ENCODE measurements around the gene JPH3. TPM values are rescaled to one million over a fixed set of nuclear protein-coding genes. Genes with fewer than 3 reads are reported as not detected.

The JPH3 gene
- total RNA-seq, 1 experiment from 2014 or later, result not detected

DNA sequence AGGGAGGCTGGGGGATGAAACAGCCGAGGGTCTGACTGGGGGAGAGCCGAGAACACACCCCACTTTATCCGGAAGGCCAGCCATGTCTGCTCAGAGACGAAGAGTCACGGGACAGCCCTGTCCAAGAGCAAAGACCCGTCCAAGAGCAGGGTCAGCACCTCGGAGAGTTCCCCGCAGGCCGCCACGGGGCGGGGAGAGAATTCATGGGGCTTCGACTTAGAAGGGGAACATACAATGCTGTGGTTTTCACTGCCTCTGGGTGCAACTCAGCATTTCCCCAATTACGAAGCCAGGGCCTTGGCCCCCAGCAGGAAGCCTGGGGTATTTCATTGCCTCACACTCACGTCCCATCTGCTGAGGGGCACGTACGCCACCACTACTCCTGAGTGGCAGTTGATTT, 59.3 kb downstream of the JPH3 start:
- DNase-seq, result peak in 1 of 2 experiments; percentile 35

DNA sequence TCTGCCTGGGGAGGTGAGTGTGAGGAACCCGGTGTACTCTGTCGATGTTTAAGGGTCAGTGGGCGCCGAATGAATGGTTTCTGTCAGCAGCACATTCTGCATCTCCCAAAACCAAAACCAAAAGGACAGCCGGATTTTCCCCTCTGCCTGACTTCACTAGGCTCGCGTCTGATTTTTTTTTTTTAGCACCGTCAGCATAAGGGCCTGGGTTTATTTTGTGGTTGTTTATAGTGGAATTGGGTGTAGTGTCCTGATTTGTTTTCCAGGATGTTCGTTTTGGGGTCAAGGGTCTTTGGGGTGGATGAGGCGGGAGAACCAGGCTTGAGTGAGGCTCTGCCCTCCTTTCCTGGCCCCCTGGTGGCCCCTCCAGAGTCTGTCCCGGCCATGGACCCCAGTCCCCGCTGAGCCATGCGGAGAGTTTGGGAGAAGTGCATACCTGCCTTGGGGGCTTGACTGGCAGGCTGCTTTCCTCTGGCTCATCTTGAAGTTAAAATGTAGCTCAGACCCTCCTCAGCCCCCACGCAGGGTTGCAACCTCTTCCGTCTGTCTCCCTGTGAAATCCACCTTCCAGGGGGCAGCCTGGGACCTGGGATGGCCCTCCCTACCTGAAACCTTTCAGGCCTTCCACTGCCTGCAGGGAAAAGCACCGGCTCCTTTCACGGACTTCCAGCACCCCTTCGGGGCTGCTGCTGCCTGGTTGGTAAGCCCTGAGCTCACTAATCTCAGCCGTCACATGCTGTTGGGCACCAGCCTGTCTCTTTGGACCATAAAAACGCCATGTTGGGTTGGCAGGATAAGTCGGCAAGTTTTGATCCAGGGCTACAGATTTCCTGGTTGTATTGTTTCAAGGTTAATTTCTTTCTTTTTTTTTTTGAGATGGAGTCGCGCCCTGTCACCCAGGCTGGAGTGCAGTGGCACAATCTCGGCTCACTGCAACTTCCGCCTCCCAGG, 60.2 kb downstream of the JPH3 start:
- Histone ChIP-seq H3K27ac (no peak overlapping the region), H3K9me3 (ENCODE audit: insufficient read depth, low read depth) (no peaks in the 10 kb centered on the region), H3K4me2 (no peak overlapping the region), H2AFZ (no peak overlapping the region), H3K79me2 (ENCODE audit: low read depth) (no peaks in the 10 kb centered on the region), H3K9me2 (ENCODE audit: insufficient read depth) (no peaks in the 10 kb centered on the region), H3K36me3 (ENCODE audit: low read depth) (no peaks in the 10 kb centered on the region), H3F3A (ENCODE audit: insufficient read depth, low read depth) (no peaks in the 10 kb centered on the region), H3K4me3 (no peak overlapping the region), H3K4me1 (replicated peaks; ENCODE audit: insufficient read depth) (no peaks in the 10 kb centered on the region), H4K20me1 (ENCODE audit: insufficient read depth) (no peaks in the 10 kb centered on the region), H3K27me3 (ENCODE audit: insufficient read depth, low read depth) (peaks cover 89% of the 10 kb centered on the region)
- DNase-seq, result no peak
- ChIA-PET CTCF (no interaction called here), POLR2A (ENCODE audit: unreplicated experiment) (no interaction called here)
- BruUV-seq (replicated peaks), result no TSS peak
- TF ChIP-seq EZH2 (IDR thresholded peaks at IDR 0.05; ENCODE audit: low read depth), result no peak
- TF ChIP-seq, protein P1, sequence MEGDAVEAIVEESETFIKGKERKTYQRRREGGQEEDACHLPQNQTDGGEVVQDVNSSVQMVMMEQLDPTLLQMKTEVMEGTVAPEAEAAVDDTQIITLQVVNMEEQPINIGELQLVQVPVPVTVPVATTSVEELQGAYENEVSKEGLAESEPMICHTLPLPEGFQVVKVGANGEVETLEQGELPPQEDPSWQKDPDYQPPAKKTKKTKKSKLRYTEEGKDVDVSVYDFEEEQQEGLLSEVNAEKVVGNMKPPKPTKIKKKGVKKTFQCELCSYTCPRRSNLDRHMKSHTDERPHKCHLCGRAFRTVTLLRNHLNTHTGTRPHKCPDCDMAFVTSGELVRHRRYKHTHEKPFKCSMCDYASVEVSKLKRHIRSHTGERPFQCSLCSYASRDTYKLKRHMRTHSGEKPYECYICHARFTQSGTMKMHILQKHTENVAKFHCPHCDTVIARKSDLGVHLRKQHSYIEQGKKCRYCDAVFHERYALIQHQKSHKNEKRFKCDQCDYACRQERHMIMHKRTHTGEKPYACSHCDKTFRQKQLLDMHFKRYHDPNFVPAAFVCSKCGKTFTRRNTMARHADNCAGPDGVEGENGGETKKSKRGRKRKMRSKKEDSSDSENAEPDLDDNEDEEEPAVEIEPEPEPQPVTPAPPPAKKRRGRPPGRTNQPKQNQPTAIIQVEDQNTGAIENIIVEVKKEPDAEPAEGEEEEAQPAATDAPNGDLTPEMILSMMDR (conservative IDR thresholded peaks at IDR 0.05), result no peak
- intact Hi-C loops (cut with micrococcal nuclease; ENCODE audit: unreplicated experiment), result no loop called here

More for the DNA sequence above, 59.3 kb downstream of the JPH3 start:
- Histone ChIP-seq H4K20me1 (ENCODE audit: insufficient read depth) (no peaks in the 10 kb centered on the region), H3K4me2 (no peak overlapping the region), H3F3A (ENCODE audit: insufficient read depth, low read depth) (no peaks in the 10 kb centered on the region), H3K27ac (no peak overlapping the region), H3K9me3 (ENCODE audit: insufficient read depth, low read depth) (no peaks in the 10 kb centered on the region), H3K9me2 (ENCODE audit: insufficient read depth) (no peaks in the 10 kb centered on the region), H3K4me3 (no peak overlapping the region), H3K27me3 (ENCODE audit: insufficient read depth, low read depth) (peaks cover 84% of the 10 kb centered on the region), H2AFZ (no peak overlapping the region), H3K79me2 (ENCODE audit: low read depth) (no peaks in the 10 kb centered on the region), H3K4me1 (replicated peaks; ENCODE audit: insufficient read depth) (no peaks in the 10 kb centered on the region), H3K36me3 (ENCODE audit: low read depth) (no peaks in the 10 kb centered on the region)
- BruUV-seq (replicated peaks), result no TSS peak
- intact Hi-C loops (cut with micrococcal nuclease; ENCODE audit: unreplicated experiment), result no loop called here
- CTCF ChIA-PET, result no interaction called here
- POLR2A ChIA-PET (ENCODE audit: unreplicated experiment), result no interaction called here
- no peak; the same call in 1 of the 2 replicates for TF ChIP-seq EZH2 (IDR thresholded peaks at IDR 0.05; ENCODE audit: low read depth)
- TF ChIP-seq, protein P1 (conservative IDR thresholded peaks at IDR 0.05), result no peak

- no peak overlapping the region for H3K4me2 ChIP-seq
- no TSS peak for BruUV-seq (replicated peaks)
Observed at GRCh38 chr16:87664792-87665191, 62.5 kb downstream of the JPH3 start.

More at GRCh38 chr16:87664792-87665191, 62.5 kb downstream of the JPH3 start:
- no peak for DNase-seq
- CTCF ChIA-PET, result no interaction called here
- no peaks in the 10 kb centered on the region for H3K79me2 ChIP-seq (ENCODE audit: low read depth)
- POLR2A ChIA-PET (ENCODE audit: unreplicated experiment), result no interaction called here
- H3K27me3 ChIP-seq (ENCODE audit: insufficient read depth, low read depth), result peaks cover 95% of the 10 kb centered on the region
- intact Hi-C loops (cut with micrococcal nuclease; ENCODE audit: unreplicated experiment), result no loop called here
- H2AFZ ChIP-seq, result no peak overlapping the region
- no peak overlapping the region for H3K4me3 ChIP-seq
- no peaks in the 10 kb centered on the region for H4K20me1 ChIP-seq (ENCODE audit: insufficient read depth)
- H3K9me3 ChIP-seq (ENCODE audit: insufficient read depth, low read depth), result no peaks in the 10 kb centered on the region
- H3F3A ChIP-seq (ENCODE audit: insufficient read depth, low read depth), result no peaks in the 10 kb centered on the region
- H3K9me2 ChIP-seq (ENCODE audit: insufficient read depth), result no peaks in the 10 kb centered on the region
- no peaks in the 10 kb centered on the region for H3K4me1 ChIP-seq (replicated peaks; ENCODE audit: insufficient read depth)
- TF ChIP-seq, protein P1 (conservative IDR thresholded peaks at IDR 0.05), result no peak
- no peak for TF ChIP-seq EZH2 (IDR thresholded peaks at IDR 0.05; ENCODE audit: low read depth)
- no peak overlapping the region for H3K27ac ChIP-seq
- H3K36me3 ChIP-seq (ENCODE audit: low read depth), result no peaks in the 10 kb centered on the region
